GM23338 (cell line): ENCODE data around the gene APOB. TPM values are rescaled to one million over a fixed set of nuclear protein-coding genes. Genes with fewer than 3 reads are reported as not detected.

ENCODE experiments used
- ATAC-seq: fragments of 200-7000 bp; cut with Tn5 transposase; 3 replicates; pipeline ENCODE4 v1.9.1; 2020
- DNase-seq: peaks from one replicate; pipeline ENCODE4 v3.0.0-alpha.2; 2015; ENCODE audit warnings: low spot score
- H2AFZ ChIP-seq: fragments of 200-600 bp; sonication (generic); 2 replicates; pipeline ENCODE4 v1.8.0; 2016; ENCODE audit warnings: antibody characterized with exemption, mild to moderate bottlenecking, moderate library complexity
- H3F3A ChIP-seq: fragments of 200-600 bp; sonication (generic); replicated peaks from 2 replicates; pipeline ENCODE4 v1.8.0; 2017; ENCODE audit warnings: antibody characterized with exemption, mixed run types, low read depth
- H3K27ac ChIP-seq: fragments of 200-600 bp; sonication (generic); 2 replicates; pipeline ENCODE4 v1.6.1; 2016; ENCODE audit warnings: low read depth
- H3K27me3 ChIP-seq: fragments of 200-600 bp; sonication (generic); 2 replicates; pipeline ENCODE4 v1.8.0; 2016; ENCODE audit warnings: mild to moderate bottlenecking, mixed run types, moderate library complexity; ENCODE audit not compliant: insufficient read depth
- H3K36me3 ChIP-seq: fragments of 200-600 bp; sonication (generic); 2 replicates; pipeline ENCODE4 v1.8.0; 2016; ENCODE audit warnings: mild to moderate bottlenecking; ENCODE audit not compliant: insufficient read depth
- H3K4me1 ChIP-seq: fragments of 200-600 bp; sonication (generic); 2 replicates; pipeline ENCODE4 v1.8.0; 2016; ENCODE audit warnings: mild to moderate bottlenecking, moderate library complexity; ENCODE audit not compliant: insufficient read depth
- H3K4me2 ChIP-seq: fragments of 200-600 bp; sonication (generic); 2 replicates; pipeline ENCODE4 v1.7.1; 2017; ENCODE audit warnings: mixed run types
- H3K4me3 ChIP-seq: fragments of 200-600 bp; sonication (generic); 2 replicates; pipeline ENCODE4 v1.6.1; 2016; ENCODE audit warnings: mixed run types
- H3K79me2 ChIP-seq: fragments of 200-600 bp; sonication (generic); replicated peaks from 2 replicates; pipeline ENCODE4 v1.8.0; 2017; ENCODE audit warnings: mild to moderate bottlenecking; ENCODE audit not compliant: insufficient read depth
- H3K9me2 ChIP-seq: fragments of 200-600 bp; sonication (generic); 2 replicates; pipeline ENCODE4 v1.8.0; 2017; ENCODE audit not compliant: insufficient read depth
- H4K20me1 ChIP-seq: fragments of 200-600 bp; sonication (generic); replicated peaks from 2 replicates; pipeline ENCODE4 v1.8.0; 2017; ENCODE audit warnings: mild to moderate bottlenecking; ENCODE audit not compliant: insufficient read depth
- H3K27ac Mint-ChIP-seq: 2 replicates; pipeline ENCODE4 v1.8.0; 2020; ENCODE audit warnings: inconsistent platforms, mild to moderate bottlenecking, moderate library complexity, mixed read lengths
- H3K27me3 Mint-ChIP-seq: 3 replicates; pipeline ENCODE4 v1.8.0; 2022; ENCODE audit warnings: low read depth, mild to moderate bottlenecking, moderate library complexity, mixed read lengths, inconsistent platforms; ENCODE audit not compliant: insufficient read depth, poor library complexity
- H3K36me3 Mint-ChIP-seq: 3 replicates; pipeline ENCODE4 v1.8.0; 2021; ENCODE audit warnings: low read depth, mild to moderate bottlenecking, inconsistent platforms, moderate library complexity, mixed read lengths
- H3K4me1 Mint-ChIP-seq: 3 replicates; pipeline ENCODE4 v1.8.0; 2020; ENCODE audit warnings: mild to moderate bottlenecking, inconsistent platforms, mixed read lengths
- H3K4me3 Mint-ChIP-seq: 3 replicates; pipeline ENCODE4 v1.8.0; 2021; ENCODE audit warnings: moderate library complexity, mild to moderate bottlenecking, inconsistent platforms, mixed read lengths
- H3K9me3 Mint-ChIP-seq: 3 replicates; pipeline ENCODE4 v1.8.0; 2020; ENCODE audit warnings: moderate library complexity, mild to moderate bottlenecking, inconsistent platforms, mixed read lengths
- CREB1 ChIP-seq: fragments of 250-450 bp; sonication (Bioruptor Pico); IDR thresholded peaks from 2 replicates; pipeline ENCODE4 v1.5.0; 2020; ENCODE audit warnings: low read depth, mild to moderate bottlenecking, moderate library complexity
- CTCF ChIP-seq, 2 experiments: fragments of 200-600 bp in 1 of 2; sonication (generic) in 1 of 2; conservative IDR thresholded peaks; 2 replicates each; pipeline versions ENCODE4 v1.5.1 to v1.6.1; 2016 to 2017; ENCODE audit warnings: antibody characterized with exemption in 2 of 2, low read depth in 2 of 2, mild to moderate bottlenecking in 2 of 2, moderate library complexity in 1 of 2
- EZH2 ChIP-seq: fragments of 200-600 bp; sonication (generic); IDR thresholded peaks from one replicate; pipeline ENCODE4 v1.8.0; 2017; ENCODE audit warnings: antibody characterized with exemption, mild to moderate bottlenecking, low read depth; ENCODE audit not compliant: unreplicated experiment
- EZH2phosphoT487 ChIP-seq: fragments of 200-600 bp; sonication (generic); IDR thresholded peaks from one replicate; pipeline ENCODE4 v1.8.1; 2018; ENCODE audit warnings: antibody characterized with exemption; ENCODE audit not compliant: unreplicated experiment
- JUNB ChIP-seq: IDR thresholded peaks from one replicate; pipeline ENCODE4 v1.6.1; 2016; ENCODE audit warnings: antibody characterized with exemption; ENCODE audit not compliant: unreplicated experiment
- POLR2AphosphoS5 ChIP-seq: IDR thresholded peaks from 2 replicates; pipeline ENCODE4 v1.6.1; 2016; ENCODE audit warnings: antibody characterized with exemption, low read depth
- REST ChIP-seq: IDR thresholded peaks from one replicate; pipeline ENCODE4 v1.6.1; 2018; ENCODE audit warnings: antibody characterized with exemption; ENCODE audit not compliant: unreplicated experiment
- ZNF114 ChIP-seq: fragments of 250-450 bp; sonication (Bioruptor Pico); IDR thresholded peaks from 2 replicates; pipeline ENCODE4 v1.5.0; 2020; ENCODE audit warnings: mild to moderate bottlenecking, moderate library complexity
- ZNF331 ChIP-seq: fragments of 250-450 bp; sonication (Bioruptor Pico); IDR thresholded peaks from 2 replicates; pipeline ENCODE4 v1.5.0; 2020; ENCODE audit warnings: low read depth, mild to moderate bottlenecking, moderate library complexity
- polyA plus RNA-seq: library from polyadenylated mRNA; unstranded; fragments of >200 nt; fragmentation: Nextera tagmentation; extraction: Ambion mirVana; gene quantifications from 2 replicates; pipeline ENCODE4 v1.2.1, GENCODE V29; 2016
- total RNA-seq: library from RNA; depleted of rRNA; stranded (reverse); fragments of >200 nt; shearing (Covaris generic); gene quantifications from 2 replicates; pipeline ENCODE4 v1.2.3, GENCODE V29; 2014
- TF ChIP-seq, protein P1 (sequence below): fragments of 250-450 bp; sonication (Bioruptor Pico); IDR thresholded peaks from 2 replicates; pipeline ENCODE4 v1.5.0; 2020; ENCODE audit warnings: mild to moderate bottlenecking, moderate library complexity

The APOB gene
- total and polyA plus RNA-seq, 2 experiments from 2014 or later, result 0.08 to 0.56 TPM

DNA sequence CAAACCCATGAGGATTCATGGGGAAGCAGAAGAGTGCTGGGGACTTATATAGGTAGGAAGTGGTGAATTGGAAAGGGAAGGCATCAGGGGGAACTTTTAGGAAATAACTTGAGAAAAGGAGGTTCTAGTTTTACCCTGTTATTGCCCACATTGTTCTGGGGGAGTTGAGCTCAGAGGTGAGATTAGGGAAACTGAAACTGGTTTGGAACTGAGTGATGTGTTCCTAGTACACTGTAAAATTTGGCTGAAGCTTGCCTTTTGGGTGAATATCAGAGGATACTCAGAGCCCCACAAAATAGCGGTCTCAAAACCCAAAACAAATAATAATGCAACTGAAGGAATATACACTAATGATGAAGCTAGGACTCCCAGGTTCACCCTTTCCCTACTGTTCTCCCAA is 39.6 kb upstream of the APOB start:
- Histone ChIP-seq H2AFZ (no peak overlapping the region), H3F3A (no peaks in the 10 kb centered on the region), H3K27me3 (no peaks in the 10 kb centered on the region), H3K4me1 (no peaks in the 10 kb centered on the region), H3K36me3 (no peaks in the 10 kb centered on the region), H3K79me2 (no peaks in the 10 kb centered on the region), H3K9me2 (peaks cover 6% of the 10 kb centered on the region; the same call in 1 of the 2 replicates), H3K4me2 (no peak overlapping the region), H3K27ac (no peak overlapping the region), H3K4me3 (no peak overlapping the region), H4K20me1 (no peaks in the 10 kb centered on the region)
- Mint-ChIP-seq H3K27ac (no peak overlapping the region), H3K9me3 (peaks cover 10% of the 10 kb centered on the region; the same call in 2 of the 3 replicates), H3K4me3 (no peak overlapping the region), H3K36me3 (no peaks in the 10 kb centered on the region), H3K4me1 (no peaks in the 10 kb centered on the region; the same call in 2 of the 3 replicates), H3K27me3 (no peaks in the 10 kb centered on the region)
- TF ChIP-seq CREB1 (CRISPR knock-in tag), result no peak
- DNase-seq (no peak), ATAC-seq (no peak)

DNA sequence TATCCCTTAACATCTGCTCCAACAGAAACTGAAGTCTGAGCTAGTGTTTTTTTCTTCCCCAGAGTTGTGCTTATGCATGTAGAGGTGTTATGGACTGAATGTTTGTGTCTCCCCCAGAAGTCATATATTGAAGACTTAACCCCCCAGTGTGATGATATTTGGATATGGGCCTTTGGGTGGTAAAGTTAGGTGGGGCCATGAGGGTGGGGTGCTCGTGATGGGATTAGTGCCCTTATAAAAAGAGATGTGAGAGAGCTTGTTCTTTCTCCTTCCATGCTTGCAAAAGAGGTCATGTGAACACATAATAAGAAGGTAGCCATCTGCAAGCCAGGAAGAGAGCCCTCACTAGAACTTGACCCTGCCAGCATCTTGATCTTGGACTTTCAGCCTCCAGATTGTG is 34.4 kb upstream of the APOB start:
- no peaks in the 10 kb centered on the region for H3K27me3 Mint-ChIP-seq
- no peak overlapping the region for H3K4me3 Mint-ChIP-seq
- no peaks in the 10 kb centered on the region for H3K36me3 Mint-ChIP-seq
- Histone ChIP-seq H3K9me2 (peaks cover 6% of the 10 kb centered on the region; the same call in 1 of the 2 replicates), H4K20me1 (no peaks in the 10 kb centered on the region), H3K79me2 (no peaks in the 10 kb centered on the region), H3K4me1 (no peaks in the 10 kb centered on the region), H3K4me2 (no peak overlapping the region), H3K27ac (no peak overlapping the region), H3F3A (no peaks in the 10 kb centered on the region), H3K36me3 (no peaks in the 10 kb centered on the region), H3K27me3 (no peaks in the 10 kb centered on the region), H3K4me3 (no peak overlapping the region), H2AFZ (no peak overlapping the region)
- H3K9me3 Mint-ChIP-seq, result peaks cover 13% of the 10 kb centered on the region; the same call in 2 of the 3 replicates
- H3K4me1 Mint-ChIP-seq, result no peaks in the 10 kb centered on the region; the same call in 2 of the 3 replicates
- DNase-seq (no peak), ATAC-seq (no peak)
- no peak overlapping the region for H3K27ac Mint-ChIP-seq
- TF ChIP-seq CREB1 (CRISPR knock-in tag) (no peak), REST (no peak), ZNF114 (CRISPR knock-in tag) (no peak), EZH2 (no peak), ZNF331 (CRISPR knock-in tag) (no peak), POLR2AphosphoS5 (no peak), JUNB (no peak), CTCF (conservative IDR thresholded peaks at IDR 0.05; ENCODE audit: low read depth in 2 of 2) (no peak), EZH2phosphoT487 (no peak)
- TF ChIP-seq, protein P1, sequence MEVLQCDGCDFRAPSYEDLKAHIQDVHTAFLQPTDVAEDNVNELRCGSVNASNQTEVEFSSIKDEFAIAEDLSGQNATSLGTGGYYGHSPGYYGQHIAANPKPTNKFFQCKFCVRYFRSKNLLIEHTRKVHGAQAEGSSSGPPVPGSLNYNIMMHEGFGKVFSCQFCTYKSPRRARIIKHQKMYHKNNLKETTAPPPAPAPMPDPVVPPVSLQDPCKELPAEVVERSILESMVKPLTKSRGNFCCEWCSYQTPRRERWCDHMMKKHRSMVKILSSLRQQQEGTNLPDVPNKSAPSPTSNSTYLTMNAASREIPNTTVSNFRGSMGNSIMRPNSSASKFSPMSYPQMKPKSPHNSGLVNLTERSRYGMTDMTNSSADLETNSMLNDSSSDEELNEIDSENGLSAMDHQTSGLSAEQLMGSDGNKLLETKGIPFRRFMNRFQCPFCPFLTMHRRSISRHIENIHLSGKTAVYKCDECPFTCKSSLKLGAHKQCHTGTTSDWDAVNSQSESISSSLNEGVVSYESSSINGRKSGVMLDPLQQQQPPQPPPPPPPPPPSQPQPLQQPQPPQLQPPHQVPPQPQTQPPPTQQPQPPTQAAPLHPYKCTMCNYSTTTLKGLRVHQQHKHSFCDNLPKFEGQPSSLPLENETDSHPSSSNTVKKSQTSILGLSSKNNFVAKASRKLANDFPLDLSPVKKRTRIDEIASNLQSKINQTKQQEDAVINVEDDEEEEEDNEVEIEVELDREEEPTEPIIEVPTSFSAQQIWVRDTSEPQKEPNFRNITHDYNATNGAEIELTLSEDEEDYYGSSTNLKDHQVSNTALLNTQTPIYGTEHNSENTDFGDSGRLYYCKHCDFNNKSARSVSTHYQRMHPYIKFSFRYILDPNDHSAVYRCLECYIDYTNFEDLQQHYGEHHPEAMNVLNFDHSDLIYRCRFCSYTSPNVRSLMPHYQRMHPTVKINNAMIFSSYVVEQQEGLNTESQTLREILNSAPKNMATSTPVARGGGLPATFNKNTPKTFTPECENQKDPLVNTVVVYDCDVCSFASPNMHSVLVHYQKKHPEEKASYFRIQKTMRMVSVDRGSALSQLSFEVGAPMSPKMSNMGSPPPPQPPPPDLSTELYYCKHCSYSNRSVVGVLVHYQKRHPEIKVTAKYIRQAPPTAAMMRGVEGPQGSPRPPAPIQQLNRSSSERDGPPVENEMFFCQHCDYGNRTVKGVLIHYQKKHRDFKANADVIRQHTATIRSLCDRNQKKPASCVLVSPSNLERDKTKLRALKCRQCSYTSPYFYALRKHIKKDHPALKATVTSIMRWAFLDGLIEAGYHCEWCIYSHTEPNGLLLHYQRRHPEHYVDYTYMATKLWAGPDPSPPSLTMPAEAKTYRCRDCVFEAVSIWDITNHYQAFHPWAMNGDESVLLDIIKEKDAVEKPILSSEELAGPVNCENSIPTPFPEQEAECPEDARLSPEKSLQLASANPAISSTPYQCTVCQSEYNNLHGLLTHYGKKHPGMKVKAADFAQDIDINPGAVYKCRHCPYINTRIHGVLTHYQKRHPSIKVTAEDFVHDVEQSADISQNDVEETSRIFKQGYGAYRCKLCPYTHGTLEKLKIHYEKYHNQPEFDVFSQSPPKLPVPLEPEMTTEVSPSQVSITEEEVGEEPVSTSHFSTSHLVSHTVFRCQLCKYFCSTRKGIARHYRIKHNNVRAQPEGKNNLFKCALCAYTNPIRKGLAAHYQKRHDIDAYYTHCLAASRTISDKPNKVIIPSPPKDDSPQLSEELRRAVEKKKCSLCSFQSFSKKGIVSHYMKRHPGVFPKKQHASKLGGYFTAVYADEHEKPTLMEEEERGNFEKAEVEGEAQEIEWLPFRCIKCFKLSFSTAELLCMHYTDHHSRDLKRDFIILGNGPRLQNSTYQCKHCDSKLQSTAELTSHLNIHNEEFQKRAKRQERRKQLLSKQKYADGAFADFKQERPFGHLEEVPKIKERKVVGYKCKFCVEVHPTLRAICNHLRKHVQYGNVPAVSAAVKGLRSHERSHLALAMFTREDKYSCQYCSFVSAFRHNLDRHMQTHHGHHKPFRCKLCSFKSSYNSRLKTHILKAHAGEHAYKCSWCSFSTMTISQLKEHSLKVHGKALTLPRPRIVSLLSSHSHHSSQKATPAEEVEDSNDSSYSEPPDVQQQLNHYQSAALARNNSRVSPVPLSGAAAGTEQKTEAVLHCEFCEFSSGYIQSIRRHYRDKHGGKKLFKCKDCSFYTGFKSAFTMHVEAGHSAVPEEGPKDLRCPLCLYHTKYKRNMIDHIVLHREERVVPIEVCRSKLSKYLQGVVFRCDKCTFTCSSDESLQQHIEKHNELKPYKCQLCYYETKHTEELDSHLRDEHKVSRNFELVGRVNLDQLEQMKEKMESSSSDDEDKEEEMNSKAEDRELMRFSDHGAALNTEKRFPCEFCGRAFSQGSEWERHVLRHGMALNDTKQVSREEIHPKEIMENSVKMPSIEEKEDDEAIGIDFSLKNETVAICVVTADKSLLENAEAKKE (CRISPR knock-in tag), result no peak
